HCT116 (cell line): ENCODE data around the gene KCNQ4. TPM values are rescaled to one million over a fixed set of nuclear protein-coding genes. Genes with fewer than 3 reads are reported as not detected.

Experiments
- ATAC-seq: fragments of 200-7000 bp; cut with Tn5 transposase; 2 replicates; pipeline ENCODE4 v1.9.1; 2020; ENCODE audit warnings: mild to moderate bottlenecking, moderate library complexity
- BruUV-seq: library from RNA; stranded (reverse); fragments of 400-500 nt; replicated peaks from 2 replicates; lab custom pipeline; 2021; lab: Mats Ljungman, UMichigan
- CTCF ChIA-PET: fragments of 300-600 bp; sonication (Branson Sonifier 250); formaldehyde crosslinking; loops from one replicate; lab custom pipeline; 2021; ENCODE audit warnings: antibody characterized with exemption; lab: Charles Lee
- POLR2A ChIA-PET: fragments of 300-600, 350-600 bp; sonication (Branson Sonifier 250); formaldehyde crosslinking; loops from one replicate; lab custom pipeline; 2021; ENCODE audit warnings: antibody characterized with exemption; lab: Charles Lee
- RAD21 ChIA-PET, 2 experiments: fragments of 300-600 bp; sonication (Branson Sonifier 250); formaldehyde crosslinking; loops; one replicate each; lab custom pipeline; 2023; ENCODE audit warnings: low total read pairs in 2 of 2; ENCODE audit not compliant: uncharacterized antibody in 2 of 2, unreplicated experiment in 2 of 2, low non-redundant PET in 1 of 2; lab: Charles Lee
- DNase-seq: peaks from one replicate; pipeline ENCODE4 v3.0.0-alpha.2; 2010; ENCODE audit warnings: low read depth, low spot score
- H2AFZ ChIP-seq: fragments of 200-600 bp; shearing (Covaris generic), sonication (generic); 2 replicates; pipeline ENCODE4 v1.6.1; 2017; ENCODE audit warnings: low read depth, mixed run types, mixed read lengths, antibody characterized with exemption, low read length; ENCODE audit not compliant: poor library complexity, severe bottlenecking
- H3K27ac ChIP-seq: 2 replicates; pipeline ENCODE4 v1.5.1; 2012; ENCODE audit warnings: low read depth, low read length
- H3K27me3 ChIP-seq: fragments of 200-600 bp; sonication (generic); 2 replicates; pipeline ENCODE4 v1.6.1; 2016; ENCODE audit warnings: mixed run types, low read length, mixed read lengths; ENCODE audit not compliant: insufficient read depth
- H3K36me3 ChIP-seq, 2 experiments: fragments of 200-500 bp in 1 of 2; fragments of 200-600 bp in 1 of 2; sonication (Bioruptor generic) in 1 of 2; sonication (generic) in 1 of 2; 2 replicates each; pipeline versions ENCODE4 v1.5.1 to v1.6.1; 2014 to 2016; ENCODE audit warnings: low read length in 2 of 2, inconsistent platforms in 1 of 2, mixed read lengths in 1 of 2, mixed run types in 1 of 2; ENCODE audit not compliant: insufficient read depth in 2 of 2, control insufficient read depth in 1 of 2
- H3K4me1 ChIP-seq, 2 experiments: fragments of 200-600 bp in 1 of 2; sonication (generic) in 1 of 2; 2 replicates each; pipeline versions ENCODE4 v1.5.1 to v1.6.1; 2012 to 2017; ENCODE audit warnings: low read length in 2 of 2, inconsistent platforms in 1 of 2, mild to moderate bottlenecking in 1 of 2, mixed read lengths in 1 of 2, mixed run types in 1 of 2, moderate library complexity in 1 of 2; ENCODE audit not compliant: insufficient read depth in 2 of 2, control insufficient read depth in 1 of 2
- H3K4me2 ChIP-seq: fragments of 200-600 bp; sonication (generic); 2 replicates; pipeline ENCODE4 v1.6.1; 2017; ENCODE audit warnings: mixed run types, low read length, mixed read lengths
- H3K4me3 ChIP-seq, 2 experiments: fragments of 200-600 bp in 1 of 2; sonication (generic) in 1 of 2; replicated peaks in 1 of 2; 2 replicates each; pipeline ENCODE4 v1.5.1; 2011 to 2016; ENCODE audit warnings: low read length in 2 of 2, control low read depth in 1 of 2, low read depth in 1 of 2, mild to moderate bottlenecking in 1 of 2, mixed read lengths in 1 of 2, mixed run types in 1 of 2
- H3K79me2 ChIP-seq: fragments of 200-600 bp; sonication (generic); 2 replicates; pipeline ENCODE4 v1.6.1; 2017; ENCODE audit warnings: mild to moderate bottlenecking, mixed run types, low read length, moderate library complexity, mixed read lengths; ENCODE audit not compliant: insufficient read depth
- H3K9ac ChIP-seq: fragments of 200-600 bp; sonication (generic); 2 replicates; pipeline ENCODE4 v1.6.1; 2016; ENCODE audit warnings: low read length, mixed read lengths
- H3K9me2 ChIP-seq: fragments of 200-600 bp; sonication (generic), shearing (Covaris generic); 2 replicates; pipeline ENCODE4 v1.6.1; 2017; ENCODE audit warnings: mixed run types, mild to moderate bottlenecking, moderate library complexity; ENCODE audit not compliant: insufficient read depth
- H3K9me3 ChIP-seq, 2 experiments: fragments of 200-500 bp in 1 of 2; fragments of 200-600 bp in 1 of 2; sonication (Bioruptor generic) in 1 of 2; sonication (generic) in 1 of 2; 2 replicates each; pipeline ENCODE4 v1.6.1; 2014 to 2017; ENCODE audit warnings: low read length in 2 of 2, mixed read lengths in 2 of 2, inconsistent platforms in 1 of 2, low read depth in 1 of 2, mild to moderate bottlenecking in 1 of 2, mixed run types in 1 of 2, moderate library complexity in 1 of 2; ENCODE audit not compliant: control insufficient read depth in 1 of 2, insufficient read depth in 1 of 2
- H4K20me1 ChIP-seq: fragments of 200-600 bp; sonication (generic), shearing (Covaris generic); 2 replicates; pipeline ENCODE4 v1.6.1; 2017; ENCODE audit warnings: mixed run types, mild to moderate bottlenecking, moderate library complexity; ENCODE audit not compliant: insufficient read depth
- CBX3 ChIP-seq: IDR thresholded peaks from 2 replicates; pipeline ENCODE4 v1.6.1; 2012; ENCODE audit warnings: low read depth
- CEBPB ChIP-seq: IDR thresholded peaks from 2 replicates; pipeline ENCODE4 v1.6.1; 2012; ENCODE audit warnings: low read depth
- CTCF ChIP-seq, 3 experiments: fragments of 200-600 bp in 1 of 3; sonication (generic) in 1 of 3; IDR thresholded peaks in 2 of 3; conservative IDR thresholded peaks in 1 of 3; 2 replicates each; pipeline ENCODE4 v1.5.1; 2012 to 2017; ENCODE audit warnings: low read depth in 2 of 3, low read length in 2 of 3, antibody characterized with exemption in 1 of 3, borderline replicate concordance in 1 of 3, control low read depth in 1 of 3, mild to moderate bottlenecking in 1 of 3, mixed read lengths in 1 of 3, mixed run types in 1 of 3, moderate library complexity in 1 of 3; ENCODE audit not compliant: insufficient read depth in 1 of 3
- EGR1 ChIP-seq: IDR thresholded peaks from 2 replicates; pipeline ENCODE4 v1.6.1; 2012; ENCODE audit warnings: low read depth
- EZH2 ChIP-seq: fragments of 200-600 bp; sonication (generic); IDR thresholded peaks from 2 replicates; pipeline ENCODE4 v1.6.1; 2017; ENCODE audit warnings: antibody characterized with exemption, mixed run types
- FOSL1 ChIP-seq: IDR thresholded peaks from 2 replicates; pipeline ENCODE4 v1.6.1; 2012; ENCODE audit warnings: low read depth
- POLR2A ChIP-seq: IDR thresholded peaks from 2 replicates; pipeline ENCODE4 v1.7.0; 2011; ENCODE audit warnings: borderline replicate concordance; ENCODE audit not compliant: insufficient read depth, insufficient read length; ENCODE audit errors: extremely low read depth
- SIN3A ChIP-seq: IDR thresholded peaks from 2 replicates; pipeline ENCODE4 v1.6.1; 2012; ENCODE audit warnings: low read depth
- SP1 ChIP-seq: IDR thresholded peaks from 2 replicates; pipeline ENCODE4 v1.6.1; 2012; ENCODE audit warnings: low read depth
- SRF ChIP-seq: IDR thresholded peaks from 2 replicates; pipeline ENCODE4 v1.6.1; 2012; ENCODE audit warnings: low read depth
- TCF7L2 ChIP-seq: IDR thresholded peaks from 2 replicates; pipeline ENCODE4 v1.7.0; 2011; ENCODE audit warnings: borderline replicate concordance, inconsistent platforms; ENCODE audit not compliant: insufficient read depth, insufficient read length; ENCODE audit errors: extremely low read depth
- ZFX ChIP-seq: fragments of 450-650 bp; IDR thresholded peaks from 2 replicates; pipeline ENCODE4 v1.6.1; 2017
- ZNF274 ChIP-seq: fragments of 200-500 bp; sonication (Bioruptor generic); IDR thresholded peaks from 2 replicates; pipeline ENCODE4 v1.6.1; 2014; ENCODE audit warnings: mild to moderate bottlenecking, low read depth, low read length, inconsistent platforms
- intact Hi-C: fragments of 100-400 bp; cut with micrococcal nuclease; formaldehyde crosslinking; loops from 2 replicates; pipeline ENCODE4 v1.10.0; 2022
- total RNA-seq: library from RNA; stranded (reverse); gene quantifications from one replicate; pipeline ENCODE4 v1.2.1, GENCODE V29; 2021; ENCODE audit not compliant: unreplicated experiment
- TF ChIP-seq, protein P1 (sequence below): IDR thresholded peaks from 2 replicates; pipeline ENCODE4 v1.6.1; 2012
- TF ChIP-seq, protein P2 (sequence below): IDR thresholded peaks from 2 replicates; pipeline ENCODE4 v1.6.1; 2012

KCNQ4 gene
- total RNA-seq, 1 experiment from 2014 or later, result 4.1 TPM

- POLR2A ChIA-PET, result no interaction called here
- no peaks in the 10 kb centered on the region for H3K79me2 ChIP-seq
Observed at GRCh38 chr1:40803447-40803846, 19.9 kb downstream of the KCNQ4 start.

GRCh38 chr1:40803902-40804301 lies 20.3 kb downstream of the KCNQ4 start:
- Histone ChIP-seq H3K9me3 (no peaks in the 10 kb centered on the region), H3K36me3 (no peaks in the 10 kb centered on the region), H2AFZ (no peak overlapping the region), H3K4me1 (peaks cover 7 to 30% of the 10 kb centered on the region in 2 experiments; a peak in 3 of 4 replicates), H4K20me1 (no peaks in the 10 kb centered on the region), H3K4me3 (no peak overlapping the region), H3K9me2 (no peaks in the 10 kb centered on the region), H3K4me2 (no peak overlapping the region), H3K9ac (no peak overlapping the region), H3K27ac (no peak overlapping the region), H3K27me3 (no peaks in the 10 kb centered on the region), H3K79me2 (no peaks in the 10 kb centered on the region)
- ATAC-seq (no peak), DNase-seq (no peak)
- intact Hi-C loops, result no loop called here
- ChIA-PET POLR2A (no interaction called here), RAD21 (no interaction called here), CTCF (no interaction called here)
- BruUV-seq, result no TSS peak
- TF ChIP-seq EGR1, result no peak
- no peak for TF ChIP-seq POLR2A
- no peak for TF ChIP-seq ZFX
- no peak for TF ChIP-seq SIN3A
- TF ChIP-seq EZH2, result no peak
- TF ChIP-seq, protein P1, sequence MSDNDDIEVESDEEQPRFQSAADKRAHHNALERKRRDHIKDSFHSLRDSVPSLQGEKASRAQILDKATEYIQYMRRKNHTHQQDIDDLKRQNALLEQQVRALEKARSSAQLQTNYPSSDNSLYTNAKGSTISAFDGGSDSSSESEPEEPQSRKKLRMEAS, result no peak
- TF ChIP-seq ZNF274, result no peak
- TF ChIP-seq TCF7L2, result no peak
- no peak for TF ChIP-seq SP1
- no peak for TF ChIP-seq CTCF (IDR thresholded peaks at IDR 0.05 in 2 of 3, conservative IDR thresholded peaks at IDR 0.05 in 1 of 3; ENCODE audit: borderline replicate concordance in 1 of 3, insufficient read depth in 1 of 3, low read depth in 2 of 3, low read length in 2 of 3)
- no peak for TF ChIP-seq CEBPB
- TF ChIP-seq FOSL1, result no peak
- TF ChIP-seq CBX3, result no peak
- TF ChIP-seq, protein P2, sequence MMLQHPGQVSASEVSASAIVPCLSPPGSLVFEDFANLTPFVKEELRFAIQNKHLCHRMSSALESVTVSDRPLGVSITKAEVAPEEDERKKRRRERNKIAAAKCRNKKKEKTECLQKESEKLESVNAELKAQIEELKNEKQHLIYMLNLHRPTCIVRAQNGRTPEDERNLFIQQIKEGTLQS, result no peak

More at GRCh38 chr1:40803447-40803846, 19.9 kb downstream of the KCNQ4 start:
- ATAC-seq (no peak), DNase-seq (no peak)
- Histone ChIP-seq H3K27ac (no peak overlapping the region), H3K4me3 (no peak overlapping the region), H3K36me3 (no peaks in the 10 kb centered on the region), H4K20me1 (no peaks in the 10 kb centered on the region), H3K9ac (no peak overlapping the region), H3K4me2 (no peak overlapping the region), H3K9me3 (no peaks in the 10 kb centered on the region), H3K9me2 (no peaks in the 10 kb centered on the region), H3K27me3 (no peaks in the 10 kb centered on the region), H2AFZ (no peak overlapping the region), H3K4me1 (peaks cover 7 to 30% of the 10 kb centered on the region in 2 experiments; a peak in 3 of 4 replicates)
- RAD21 ChIA-PET, result no interaction called here
- TF ChIP-seq FOSL1 (no peak), TCF7L2 (no peak), SRF (no peak), CEBPB (no peak)
- BruUV-seq, result no TSS peak
- intact Hi-C loops, result no loop called here
- CTCF ChIA-PET, result no interaction called here
